Epidermal melanocyte (primary cell): ENCODE data around the gene USP3.
"Not testable (repeated sequence)": the region's sequence is repeated elsewhere in the genome, so short reads cannot be mapped to it uniquely, and the experiment has no call there.

Experiments
- DNase-seq: peaks from one replicate; pipeline ENCODE4 v3.0.0; 2011; ENCODE audit warnings: low spot score; ENCODE audit not compliant: insufficient read length

USP3 gene

GRCh38 chr15:63512148-63512547 is 7.8 kb downstream of the USP3 start:
- DNase-seq, result no peak

- no peak for DNase-seq
Measured at GRCh38 chr15:63513271-63513670, 8.9 kb downstream of the USP3 start.

- no peak for DNase-seq
Measured at GRCh38 chr15:63513728-63514127, 9.3 kb downstream of the USP3 start.

GRCh38 chr15:63514531-63514943 is 10.1 kb downstream of the USP3 start:
- no peak for DNase-seq

- no peak for DNase-seq
Measured at GRCh38 chr15:63517202-63517601, 12.8 kb downstream of the USP3 start.

GRCh38 chr15:63517628-63518027 is 13.2 kb downstream of the USP3 start:
- no peak for DNase-seq

GRCh38 chr15:63519041-63519440 is 14.6 kb downstream of the USP3 start:
- no peak for DNase-seq

- DNase-seq, result no peak
Measured at GRCh38 chr15:63519548-63520178, 15.3 kb downstream of the USP3 start.

- not testable (repeated sequence) for DNase-seq
Measured at GRCh38 chr15:63520462-63520861, 16.1 kb downstream of the USP3 start.

- no peak for DNase-seq
Measured at GRCh38 chr15:63522225-63522578, 17.8 kb downstream of the USP3 start.

GRCh38 chr15:63523306-63523990 is 19.1 kb downstream of the USP3 start:
- DNase-seq, result no peak

GRCh38 chr15:63524316-63525015 is 20.1 kb downstream of the USP3 start:
- DNase-seq, result no peak

GRCh38 chr15:63526401-63526800 is 22.0 kb downstream of the USP3 start:
- no peak for DNase-seq

GRCh38 chr15:63528138-63528659 is 23.8 kb downstream of the USP3 start:
- DNase-seq, result no peak

GRCh38 chr15:63530235-63530634 is 25.8 kb downstream of the USP3 start:
- DNase-seq, result no peak

GRCh38 chr15:63530752-63531299 is 26.4 kb downstream of the USP3 start:
- no peak for DNase-seq

GRCh38 chr15:63531586-63531985 is 27.2 kb downstream of the USP3 start:
- DNase-seq, result no peak

GRCh38 chr15:63532307-63532744 is 27.9 kb downstream of the USP3 start:
- no peak for DNase-seq

GRCh38 chr15:63534888-63535287 is 30.5 kb downstream of the USP3 start:
- not testable (repeated sequence) for DNase-seq

GRCh38 chr15:63535689-63536088 is 31.3 kb downstream of the USP3 start:
- DNase-seq, result no peak

GRCh38 chr15:63538876-63539275 is 34.5 kb downstream of the USP3 start:
- DNase-seq, result no peak

- DNase-seq, result no peak
Measured at GRCh38 chr15:63539521-63539920, 35.1 kb downstream of the USP3 start.
